Trophoblast cell (in vitro differentiated cells and primary cell): ENCODE data around the gene ADTRP.

Experiments
- DNase-seq, 2 donors: peaks; one replicate each; pipeline ENCODE4 v3.0.0-alpha.2; 2016
- H2AFZ ChIP-seq: 2 replicates; pipeline ENCODE4 v1.6.1; 2013; ENCODE audit warnings: low read length, moderate library complexity, mild to moderate bottlenecking; ENCODE audit not compliant: insufficient read depth, poor library complexity
- H2AK5ac ChIP-seq: 2 replicates; pipeline ENCODE4 v1.6.1; 2013; ENCODE audit warnings: mild to moderate bottlenecking, low read length
- H2BK120ac ChIP-seq: 2 replicates; pipeline ENCODE4 v1.6.1; 2013; ENCODE audit warnings: low read length, mild to moderate bottlenecking, moderate library complexity; ENCODE audit not compliant: insufficient read depth, poor library complexity
- H2BK12ac ChIP-seq: 2 replicates; pipeline ENCODE4 v1.6.1; 2013; ENCODE audit warnings: mild to moderate bottlenecking, low read length, moderate library complexity
- H2BK5ac ChIP-seq: 2 replicates; pipeline ENCODE4 v1.6.1; 2013; ENCODE audit warnings: low read length, low read depth, moderate library complexity, mild to moderate bottlenecking; ENCODE audit not compliant: poor library complexity
- H3K14ac ChIP-seq: 2 replicates; pipeline ENCODE4 v1.6.1; 2013; ENCODE audit warnings: mild to moderate bottlenecking, low read length
- H3K18ac ChIP-seq: 2 replicates; pipeline ENCODE4 v1.6.1; 2013; ENCODE audit warnings: mild to moderate bottlenecking, low read length
- H3K23ac ChIP-seq: 2 replicates; pipeline ENCODE4 v1.6.1; 2013; ENCODE audit warnings: low read length
- H3K27ac ChIP-seq: 2 replicates; pipeline ENCODE4 v1.5.1; 2013; ENCODE audit warnings: low read depth, mild to moderate bottlenecking, inconsistent platforms, low read length, moderate library complexity
- H3K27me3 ChIP-seq: 2 replicates; pipeline ENCODE4 v1.6.1; 2013; ENCODE audit warnings: inconsistent platforms, mild to moderate bottlenecking, low read length, moderate library complexity; ENCODE audit not compliant: insufficient read depth
- H3K36me3 ChIP-seq, 2 experiments: 1 replicate in 1 of 2; 2 replicates in 1 of 2; pipeline ENCODE4 v1.6.1; 2013; ENCODE audit warnings: low read length in 2 of 2, mild to moderate bottlenecking in 2 of 2, moderate library complexity in 1 of 2; ENCODE audit not compliant: insufficient read depth in 2 of 2, control insufficient read depth in 1 of 2
- H3K4ac ChIP-seq: 2 replicates; pipeline ENCODE4 v1.6.1; 2013; ENCODE audit warnings: low read depth, mild to moderate bottlenecking, low read length, moderate library complexity
- H3K4me1 ChIP-seq, 2 experiments: 1 replicate in 1 of 2; 2 replicates in 1 of 2; pipeline ENCODE4 v1.6.1; 2013; ENCODE audit warnings: low read length in 2 of 2, mild to moderate bottlenecking in 2 of 2, moderate library complexity in 1 of 2; ENCODE audit not compliant: insufficient read depth in 2 of 2, control insufficient read depth in 1 of 2
- H3K4me2 ChIP-seq: 2 replicates; pipeline ENCODE4 v1.6.1; 2013; ENCODE audit warnings: inconsistent platforms, mild to moderate bottlenecking, low read length, moderate library complexity
- H3K4me3 ChIP-seq: 2 replicates; pipeline ENCODE4 v1.5.1; 2013; ENCODE audit warnings: mild to moderate bottlenecking, low read depth, low read length, inconsistent platforms
- H3K79me1 ChIP-seq: one replicate; pipeline ENCODE4 v1.6.1; 2013; ENCODE audit warnings: low read length
- H3K79me2 ChIP-seq: 2 replicates; pipeline ENCODE4 v1.6.1; 2013; ENCODE audit warnings: low read length, mild to moderate bottlenecking; ENCODE audit not compliant: control insufficient read depth, insufficient read depth, poor library complexity
- H3K9ac ChIP-seq: 2 replicates; pipeline ENCODE4 v1.6.1; 2013; ENCODE audit warnings: mild to moderate bottlenecking, low read length
- H3K9me3 ChIP-seq: 2 replicates; pipeline ENCODE4 v1.6.1; 2013; ENCODE audit warnings: low read depth, mild to moderate bottlenecking, control low read depth, inconsistent platforms, low read length; ENCODE audit not compliant: insufficient read depth
- H4K12ac ChIP-seq: 2 replicates; pipeline ENCODE4 v1.6.1; 2013; ENCODE audit warnings: low read depth, mild to moderate bottlenecking, low read length, moderate library complexity
- H4K8ac ChIP-seq: 2 replicates; pipeline ENCODE4 v1.6.1; 2013; ENCODE audit warnings: low read depth, mild to moderate bottlenecking, low read length, moderate library complexity
- H4K91ac ChIP-seq: one replicate; pipeline ENCODE4 v1.6.1; 2013; ENCODE audit warnings: low read depth, mild to moderate bottlenecking, low read length, moderate library complexity
- WGBS: extraction: QIAGEN DNeasy Blood & Tissue Kit; methylation state at CpG from one replicate; pipeline ENCODE4 v1.1.7; 2013; ENCODE audit warnings: missing lambda C conversion rate; ENCODE audit not compliant: insufficient read length, insufficient coverage; ENCODE audit errors: extremely low coverage; 5-methylcytosine and 5-hydroxymethylcytosine counted together

Gene ADTRP

GRCh38 chr6:11731423-11731822 is 47.2 kb downstream of the ADTRP start:
- DNase-seq = no peak
- Histone ChIP-seq H3K4ac (no peak overlapping the region), H4K12ac (no peak overlapping the region), H3K4me1 (no peaks in the 10 kb centered on the region), H3K79me2 (no peaks in the 10 kb centered on the region), H4K8ac (no peak overlapping the region), H3K18ac (no peak overlapping the region), H3K27ac (no peak overlapping the region), H2BK5ac (no peak overlapping the region), H3K9ac (no peak overlapping the region), H3K14ac (no peak overlapping the region), H2BK12ac (no peak overlapping the region), H2AK5ac (no peak overlapping the region), H3K79me1 (no peaks in the 10 kb centered on the region), H3K23ac (no peak overlapping the region), H3K4me2 (no peak overlapping the region), H2AFZ (no peak overlapping the region), H3K9me3 (peaks cover 4% of the 10 kb centered on the region), H3K4me3 (no peak overlapping the region), H4K91ac (no peak overlapping the region), H3K27me3 (no peaks in the 10 kb centered on the region), H3K36me3 (no peaks in the 10 kb centered on the region), H2BK120ac (no peak overlapping the region)
- no CpG with 5 or more reads among the region's 3 CpGs for WGBS

- H2AK5ac ChIP-seq = no peak overlapping the region
- DNase-seq = no peak
- no peak overlapping the region for H3K4ac ChIP-seq
- no peak overlapping the region for H3K27ac ChIP-seq
- H4K12ac ChIP-seq = no peak overlapping the region
- H3K79me1 ChIP-seq = no peaks in the 10 kb centered on the region
- no peak overlapping the region for H2BK12ac ChIP-seq
- no peaks in the 10 kb centered on the region for H3K27me3 ChIP-seq
- H3K23ac ChIP-seq = no peak overlapping the region
- H3K9me3 ChIP-seq = peaks cover 2% of the 10 kb centered on the region
- no peak overlapping the region for H4K91ac ChIP-seq
- H3K4me2 ChIP-seq = no peak overlapping the region
- no peak overlapping the region for H2BK120ac ChIP-seq
- no peak overlapping the region for H2BK5ac ChIP-seq
- no CpG with 5 or more reads among the region's 2 CpGs for WGBS
- H3K79me2 ChIP-seq = no peaks in the 10 kb centered on the region
- no peak overlapping the region for H3K14ac ChIP-seq
- no peaks in the 10 kb centered on the region for H3K4me1 ChIP-seq
- H3K9ac ChIP-seq = peak overlapping the region; percentile 5
- no peak overlapping the region for H2AFZ ChIP-seq
- no peak overlapping the region for H4K8ac ChIP-seq
- H3K4me3 ChIP-seq = no peak overlapping the region
- H3K18ac ChIP-seq = no peak overlapping the region
- no peaks in the 10 kb centered on the region for H3K36me3 ChIP-seq
Measured at GRCh38 chr6:11730641-11731040, 48.0 kb downstream of the ADTRP start.

- no CpG with 5 or more reads among the region's 8 CpGs for WGBS
- H3K14ac ChIP-seq = no peak overlapping the region
- H3K36me3 ChIP-seq = no peaks in the 10 kb centered on the region
- H3K9me3 ChIP-seq = peaks cover 2% of the 10 kb centered on the region
- H3K79me1 ChIP-seq = no peaks in the 10 kb centered on the region
- no peak overlapping the region for H4K91ac ChIP-seq
- no peak overlapping the region for H3K9ac ChIP-seq
- no peak overlapping the region for H2AFZ ChIP-seq
- no peak overlapping the region for H2BK5ac ChIP-seq
- no peak overlapping the region for H3K4ac ChIP-seq
- no peak overlapping the region for H3K4me2 ChIP-seq
- no peak overlapping the region for H3K27ac ChIP-seq
- no peak overlapping the region for H4K12ac ChIP-seq
- no peak overlapping the region for H3K4me3 ChIP-seq
- DNase-seq = no peak
- no peak overlapping the region for H2AK5ac ChIP-seq
- no peak overlapping the region for H2BK12ac ChIP-seq
- no peaks in the 10 kb centered on the region for H3K4me1 ChIP-seq
- H3K18ac ChIP-seq = no peak overlapping the region
- H4K8ac ChIP-seq = no peak overlapping the region
- H3K79me2 ChIP-seq = no peaks in the 10 kb centered on the region
- no peak overlapping the region for H3K23ac ChIP-seq
- no peaks in the 10 kb centered on the region for H3K27me3 ChIP-seq
- no peak overlapping the region for H2BK120ac ChIP-seq
Measured at GRCh38 chr6:11729076-11729475, 49.5 kb downstream of the ADTRP start.

GRCh38 chr6:11727998-11728961 is 50.3 kb downstream of the ADTRP start:
- WGBS = 100% methylated on average over 1 of the region's 11 CpGs
- no peaks in the 10 kb centered on the region for H3K36me3 ChIP-seq
- no peaks in the 10 kb centered on the region for H3K27me3 ChIP-seq
- no peaks in the 10 kb centered on the region for H3K4me1 ChIP-seq
- H3K79me1 ChIP-seq = no peaks in the 10 kb centered on the region
- H2AFZ ChIP-seq = no peak overlapping the region
- no peak overlapping the region for H3K4me3 ChIP-seq
- no peak overlapping the region for H2BK5ac ChIP-seq
- no peak overlapping the region for H3K4me2 ChIP-seq
- no peak overlapping the region for H3K4ac ChIP-seq
- H4K12ac ChIP-seq = no peak overlapping the region
- H4K8ac ChIP-seq = no peak overlapping the region
- H3K27ac ChIP-seq = no peak overlapping the region
- no peak overlapping the region for H2AK5ac ChIP-seq
- no peak overlapping the region for H3K18ac ChIP-seq
- no peaks in the 10 kb centered on the region for H3K9me3 ChIP-seq
- no peak overlapping the region for H3K23ac ChIP-seq
- no peak overlapping the region for H2BK120ac ChIP-seq
- no peak overlapping the region for H3K9ac ChIP-seq
- H3K79me2 ChIP-seq = no peaks in the 10 kb centered on the region
- H4K91ac ChIP-seq = no peak overlapping the region
- H3K14ac ChIP-seq = no peak overlapping the region
- no peak for DNase-seq
- H2BK12ac ChIP-seq = no peak overlapping the region
